IMR-90 (cell line): Measurements from ENCODE around the gene GRK5. TPM values are rescaled to one million over a fixed set of nuclear protein-coding genes. Genes with fewer than 3 reads are reported as not detected.

Experiments
- ATAC-seq: fragments of 200-7000 bp; cut with Tn5 transposase; 2 replicates; pipeline ENCODE4 v1.9.1; 2020; ENCODE audit warnings: low read depth, mild to moderate bottlenecking, moderate library complexity
- BruUV-seq: library from RNA; stranded (reverse); fragments of 400-500 nt; replicated peaks from 2 replicates; lab custom pipeline; 2021; lab: Mats Ljungman, UMichigan
- CTCF ChIA-PET: fragments of 300-600 bp; formaldehyde crosslinking; extraction: SDS; loops from one replicate; lab custom pipeline; 2021; ENCODE audit warnings: antibody characterized with exemption; lab: Yijun Ruan, JAX
- POLR2A ChIA-PET: fragments of 300-600 bp; sonication (Branson Sonifier 250); formaldehyde crosslinking; loops from one replicate; lab custom pipeline; 2022; ENCODE audit warnings: antibody characterized with exemption; ENCODE audit not compliant: unreplicated experiment; lab: Charles Lee
- DNase-seq: peaks from one replicate; pipeline ENCODE4 v3.0.0; 2013
- H2AFZ ChIP-seq: replicated peaks from 2 replicates; pipeline ENCODE3; 2013; ENCODE audit warnings: low read length, mild to moderate bottlenecking; ENCODE audit not compliant: poor library complexity
- H2AK5ac ChIP-seq: 2 replicates; pipeline ENCODE4 v1.6.1; 2013; ENCODE audit warnings: low read depth, low read length, inconsistent platforms
- H2AK9ac ChIP-seq: replicated peaks from 2 replicates; pipeline ENCODE3; 2013; ENCODE audit warnings: mild to moderate bottlenecking, low read depth, low read length, moderate library complexity; ENCODE audit not compliant: poor library complexity
- H2BK120ac ChIP-seq: 2 replicates; pipeline ENCODE4 v1.6.1; 2013; ENCODE audit warnings: low read depth, low read length, inconsistent platforms
- H2BK15ac ChIP-seq: 3 replicates; pipeline ENCODE4 v1.6.1; 2013; ENCODE audit warnings: low read depth, low read length, inconsistent platforms
- H2BK20ac ChIP-seq: 2 replicates; pipeline ENCODE4 v1.6.1; 2013; ENCODE audit warnings: low read depth, mild to moderate bottlenecking, inconsistent platforms, low read length, moderate library complexity
- H2BK5ac ChIP-seq: 2 replicates; pipeline ENCODE4 v1.6.1; 2013; ENCODE audit warnings: mild to moderate bottlenecking, low read depth, low read length, inconsistent platforms; ENCODE audit not compliant: poor library complexity, severe bottlenecking
- H3K14ac ChIP-seq: replicated peaks from 2 replicates; pipeline ENCODE4 v1.6.1; 2013; ENCODE audit warnings: low read depth, low read length, inconsistent platforms
- H3K18ac ChIP-seq: 2 replicates; pipeline ENCODE4 v1.6.1; 2013; ENCODE audit warnings: low read depth, low read length, control low read depth
- H3K23ac ChIP-seq: 2 replicates; pipeline ENCODE4 v1.6.1; 2013; ENCODE audit warnings: low read depth, low read length, inconsistent platforms
- H3K27ac ChIP-seq: 2 replicates; pipeline ENCODE4 v1.5.1; 2013; ENCODE audit warnings: mild to moderate bottlenecking, control low read depth, low read length; ENCODE audit not compliant: insufficient read depth
- H3K27me3 ChIP-seq: 2 replicates; pipeline ENCODE4 v1.6.1; 2013; ENCODE audit warnings: low read length; ENCODE audit not compliant: control insufficient read depth, insufficient read depth
- H3K36me3 ChIP-seq: 2 replicates; pipeline ENCODE4 v1.6.1; 2013; ENCODE audit warnings: low read length, mixed read lengths; ENCODE audit not compliant: control insufficient read depth, insufficient read depth
- H3K4ac ChIP-seq: 2 replicates; pipeline ENCODE4 v1.6.1; 2013; ENCODE audit warnings: low read depth, low read length, inconsistent platforms
- H3K4me1 ChIP-seq: 2 replicates; pipeline ENCODE4 v1.6.1; 2013; ENCODE audit warnings: low read length, mixed read lengths; ENCODE audit not compliant: control insufficient read depth, insufficient read depth
- H3K4me2 ChIP-seq: 2 replicates; pipeline ENCODE4 v1.6.1; 2013; ENCODE audit warnings: low read depth, mild to moderate bottlenecking, control low read depth, low read length, moderate library complexity
- H3K4me3 ChIP-seq: 2 replicates; pipeline ENCODE4 v1.5.1; 2013; ENCODE audit warnings: low read depth, mild to moderate bottlenecking, control low read depth, low read length, moderate library complexity; ENCODE audit not compliant: insufficient read depth
- H3K56ac ChIP-seq: 2 replicates; pipeline ENCODE4 v1.6.1; 2013; ENCODE audit warnings: low read length, inconsistent platforms; ENCODE audit not compliant: insufficient read depth; ENCODE audit errors: extremely low read depth
- H3K79me1 ChIP-seq, 2 experiments: 2 replicates each; pipeline ENCODE4 v1.6.1; 2013; ENCODE audit warnings: low read length in 2 of 2, inconsistent platforms in 1 of 2, low read depth in 1 of 2
- H3K9ac ChIP-seq: 2 replicates; pipeline ENCODE4 v1.6.1; 2013; ENCODE audit warnings: low read depth, low read length, control low read depth
- H3K9me1 ChIP-seq: 2 replicates; pipeline ENCODE4 v1.6.1; 2013; ENCODE audit warnings: low read length, inconsistent platforms; ENCODE audit not compliant: insufficient read depth
- H3K9me3 ChIP-seq: 2 replicates; pipeline ENCODE4 v1.6.1; 2013; ENCODE audit warnings: low read length; ENCODE audit not compliant: control insufficient read depth, insufficient read depth
- H4K20me1 ChIP-seq: 2 replicates; pipeline ENCODE4 v1.6.1; 2013; ENCODE audit warnings: low read length, inconsistent platforms; ENCODE audit not compliant: insufficient read depth
- H4K5ac ChIP-seq: 2 replicates; pipeline ENCODE4 v1.6.1; 2013; ENCODE audit warnings: mild to moderate bottlenecking, low read depth, low read length, control low read depth
- H4K8ac ChIP-seq, 2 experiments: 2 replicates each; pipeline ENCODE4 v1.6.1; 2013; ENCODE audit warnings: low read depth in 2 of 2, low read length in 2 of 2, control low read depth in 1 of 2, inconsistent platforms in 1 of 2
- H4K91ac ChIP-seq: 2 replicates; pipeline ENCODE4 v1.6.1; 2013; ENCODE audit warnings: low read depth, low read length, inconsistent platforms; ENCODE audit not compliant: insufficient read depth
- BHLHE40 ChIP-seq: fragments of 150-350 bp; IDR thresholded peaks from 2 replicates; pipeline ENCODE4 v1.6.1; 2016; ENCODE audit warnings: mild to moderate bottlenecking, low read depth, low read length
- WGBS, 2 experiments: methylation state at CpG; one replicate each; pipeline versions ENCODE4 v1.1.5 to v1.1.7; 2013; ENCODE audit warnings: missing lambda C conversion rate in 2 of 2; ENCODE audit not compliant: insufficient read length in 1 of 2; ENCODE audit errors: extremely low coverage in 2 of 2; 5-methylcytosine and 5-hydroxymethylcytosine counted together
- dilution Hi-C: fragments of 300-500 bp; cut with HindIII; formaldehyde crosslinking; loops from one replicate; pipeline ENCODE4 v1.14.3; 2018; ENCODE audit warnings: low sequenced_read_pairs; ENCODE audit not compliant: unreplicated experiment
- in situ Hi-C: fragments of 300-500 bp; cut with MboI; formaldehyde crosslinking; loops from 3 replicates; pipeline ENCODE4 v1.14.3; 2019; ENCODE audit warnings: low sequenced_read_pairs, inconsistent platforms, mixed read lengths
- intact Hi-C: fragments of 100-400 bp; cut with micrococcal nuclease; formaldehyde crosslinking; loops from 2 replicates; pipeline ENCODE4 v1.10.0; 2022
- polyA plus RNA-seq, 3 experiments: library from polyadenylated mRNA; depleted of rRNA; stranded (reverse); fragments of >200 nt; gene quantifications; 2 replicates each; pipeline ENCODE4 v1.2.3, GENCODE V29; 2012; ENCODE audit warnings: low replicate concordance in 1 of 3
- total RNA-seq: library from RNA; depleted of rRNA; stranded (reverse); fragments of >200 nt; gene quantifications from 2 replicates; pipeline ENCODE4 v1.2.3, GENCODE V29; 2012

The GRK5 gene
- total and polyA plus RNA-seq, 2 of the 4 experiments (the other 2 are of a cell fraction): 12.9 to 16.3 TPM

GRCh38 chr10:119237722-119238436 lies 30.5 kb downstream of the GRK5 start:
- H2BK120ac ChIP-seq: peak overlapping the region; percentile 47; the same call in 1 of the 2 replicates
- peak overlapping the region; percentile 37 for H3K4ac ChIP-seq
- H4K5ac ChIP-seq: peak overlapping the region; percentile 40; the same call in 1 of the 2 replicates
- peak overlapping the region; percentile 26; the same call in 1 of the 2 replicates for H4K91ac ChIP-seq
- H4K8ac ChIP-seq: peak overlapping the region in 1 of 2 experiments; percentile 84; a peak in 2 of 4 replicates
- 37% methylated on average over 2 of the region's 8 CpGs; no CpG with 5 or more reads in 1 of the 2 experiments for WGBS, 2 experiments
- peak; percentile 52 for DNase-seq
- H3K9me3 ChIP-seq: no peaks in the 10 kb centered on the region
- peak overlapping the region; percentile 22; the same call in 1 of the 2 replicates for H3K27ac ChIP-seq
- peak overlapping the region; percentile 47 for H3K23ac ChIP-seq
- no peak overlapping the region for H2BK15ac ChIP-seq
- no peak overlapping the region for H3K56ac ChIP-seq
- H3K9ac ChIP-seq: peak overlapping the region; percentile 3; the same call in 1 of the 2 replicates
- intact Hi-C loops: no loop called here
- H2AK5ac ChIP-seq: peak overlapping the region; percentile 54; the same call in 1 of the 2 replicates
- peaks cover 34% of the 10 kb centered on the region for H3K4me1 ChIP-seq
- peak overlapping the region; percentile 63 for H2AFZ ChIP-seq
- no peaks in the 10 kb centered on the region for H3K27me3 ChIP-seq
- H2AK9ac ChIP-seq: no peak overlapping the region
- peak overlapping the region; percentile 57 for H3K4me2 ChIP-seq
- TF ChIP-seq BHLHE40: no peak
- H3K9me1 ChIP-seq: peaks cover 20% of the 10 kb centered on the region
- BruUV-seq: no TSS peak
- H3K79me1 ChIP-seq: peaks cover 26 to 77% of the 10 kb centered on the region in 2 experiments
- peak overlapping the region; percentile 30 for H3K18ac ChIP-seq
- dilution Hi-C loops: no loop called here
- in situ Hi-C loops: no loop called here
- peak overlapping the region; percentile 31 for H2BK5ac ChIP-seq
- H3K4me3 ChIP-seq: no peak overlapping the region
- peak overlapping the region; percentile 59 for H2BK20ac ChIP-seq
- peaks cover 5% of the 10 kb centered on the region; the same call in 1 of the 2 replicates for H3K36me3 ChIP-seq
- H4K20me1 ChIP-seq: peaks cover 61% of the 10 kb centered on the region
- ATAC-seq: no peak; the same call in 1 of the 2 replicates
- POLR2A ChIA-PET: no interaction called here
- CTCF ChIA-PET: no interaction called here
- peak overlapping the region; percentile 64 for H3K14ac ChIP-seq
